SK-N-MC (cell line): ENCODE data around the gene SPINT3.
"Not testable (repeated sequence)": the region's sequence is repeated elsewhere in the genome, so short reads cannot be mapped to it uniquely, and the experiment has no call there.

ENCODE experiments used
- DNase-seq: peaks from one replicate; pipeline ENCODE4 v3.0.0-alpha.2; 2011; ENCODE audit warnings: low read depth, low spot score
- H3K27ac ChIP-seq: fragments of 200-600 bp; sonication (generic); 2 replicates; pipeline ENCODE4 v1.5.1; 2016; ENCODE audit warnings: mixed run types
- H3K36me3 ChIP-seq: fragments of 200-600 bp; sonication (generic); 2 replicates; pipeline ENCODE4 v1.6.1; 2017; ENCODE audit warnings: antibody characterized with exemption, low read length, mixed read lengths; ENCODE audit not compliant: insufficient read depth
- H3K4me3 ChIP-seq: fragments of 200-600 bp; sonication (generic); 2 replicates; pipeline ENCODE4 v1.5.1; 2016
- H3K9ac ChIP-seq: fragments of 200-600 bp; sonication (generic); 2 replicates; pipeline ENCODE4 v1.8.0; 2017; ENCODE audit warnings: mixed run types, mixed read lengths; ENCODE audit not compliant: insufficient read length
- H3K9me3 ChIP-seq: fragments of 200-600 bp; sonication (generic); 2 replicates; pipeline ENCODE4 v1.6.1; 2017; ENCODE audit warnings: low read depth, mild to moderate bottlenecking, antibody characterized with exemption, low read length, moderate library complexity, mixed read lengths
- EZH2 ChIP-seq: fragments of 200-600 bp; sonication (generic); IDR thresholded peaks from one replicate; pipeline ENCODE4 v1.6.1; 2017; ENCODE audit warnings: antibody characterized with exemption
- FOXP2 ChIP-seq: optimal IDR thresholded peaks from 2 replicates; pipeline ENCODE3; 2011; ENCODE audit warnings: mild to moderate bottlenecking, moderate library complexity; ENCODE audit not compliant: insufficient read depth; ENCODE audit errors: extremely low read length, control extremely low read depth
- POLR2AphosphoS5 ChIP-seq: IDR thresholded peaks from 2 replicates; pipeline ENCODE4 v1.6.1; 2012; ENCODE audit warnings: mild to moderate bottlenecking, low read depth, low read length, borderline replicate concordance

Gene SPINT3

DNA sequence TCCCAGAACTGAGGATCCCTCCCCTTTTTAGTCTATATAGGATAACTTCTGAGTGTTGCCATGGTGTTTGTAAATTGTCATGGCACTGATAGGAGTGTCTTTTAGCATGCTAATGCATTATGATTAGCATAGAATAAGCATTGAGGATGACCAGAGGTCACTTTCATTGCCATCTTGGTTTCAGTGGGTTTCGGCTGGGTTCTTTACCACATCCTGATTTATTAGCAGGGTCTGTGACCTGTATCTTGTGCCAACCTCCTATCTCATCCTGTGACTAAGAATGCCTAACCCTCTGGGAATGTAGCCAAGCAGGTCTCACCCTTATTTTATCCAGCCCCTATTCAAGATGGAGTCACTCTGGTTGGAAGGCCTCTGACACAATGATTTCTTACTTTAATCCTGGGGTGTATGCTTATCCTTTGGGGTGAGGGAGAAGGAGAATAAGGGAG, 26.3 kb downstream of the SPINT3 start:
- no peak overlapping the region for H3K9ac ChIP-seq
- no peaks in the 10 kb centered on the region for H3K9me3 ChIP-seq
- DNase-seq, result no peak
- H3K36me3 ChIP-seq, result no peaks in the 10 kb centered on the region
- TF ChIP-seq EZH2, result no peak
- TF ChIP-seq FOXP2, result no peak
- no peak for TF ChIP-seq POLR2AphosphoS5
- no peak overlapping the region for H3K27ac ChIP-seq
- no peak overlapping the region for H3K4me3 ChIP-seq

GRCh38 chr20:45487231-45487635, 28.2 kb downstream of the SPINT3 start:
- Histone ChIP-seq H3K9ac (no peak overlapping the region), H3K36me3 (no peaks in the 10 kb centered on the region), H3K27ac (no peak overlapping the region), H3K9me3 (no peaks in the 10 kb centered on the region), H3K4me3 (no peak overlapping the region)
- TF ChIP-seq EZH2, result no peak
- DNase-seq, result no peak

DNA sequence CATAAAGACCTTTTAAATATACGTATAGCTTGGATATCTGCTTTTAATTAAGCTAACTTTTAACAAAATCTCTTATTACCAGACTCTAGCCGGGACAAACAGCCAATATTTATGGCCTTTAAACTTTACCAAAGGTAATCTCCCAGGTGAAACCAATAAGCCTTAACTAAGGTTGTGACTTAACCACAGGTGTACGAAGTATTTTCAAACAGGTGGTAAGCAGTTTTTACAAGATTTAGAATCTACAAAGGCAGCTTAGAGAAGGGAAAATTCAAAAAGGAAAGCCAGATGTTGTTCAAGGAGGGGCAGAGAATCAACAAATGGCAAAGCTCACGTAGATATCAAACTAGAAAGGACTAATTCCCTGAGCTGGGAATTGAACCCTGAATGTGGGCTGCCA, 30.0 kb downstream of the SPINT3 start:
- H3K9ac ChIP-seq, result no peak overlapping the region

GRCh38 chr20:45484676-45485075, 30.7 kb downstream of the SPINT3 start:
- Histone ChIP-seq H3K9ac (no peak overlapping the region), H3K9me3 (no peaks in the 10 kb centered on the region), H3K36me3 (no peaks in the 10 kb centered on the region), H3K27ac (no peak overlapping the region), H3K4me3 (no peak overlapping the region)
- TF ChIP-seq POLR2AphosphoS5 (no peak), EZH2 (no peak), FOXP2 (no peak)
- DNase-seq, result no peak

More for the DNA sequence above, 30.0 kb downstream of the SPINT3 start:
- Histone ChIP-seq H3K4me3 (no peak overlapping the region), H3K36me3 (no peaks in the 10 kb centered on the region), H3K9me3 (no peaks in the 10 kb centered on the region), H3K27ac (no peak overlapping the region)
- no peak for DNase-seq
- TF ChIP-seq POLR2AphosphoS5, result no peak
- TF ChIP-seq FOXP2, result no peak
- no peak for TF ChIP-seq EZH2

DNA sequence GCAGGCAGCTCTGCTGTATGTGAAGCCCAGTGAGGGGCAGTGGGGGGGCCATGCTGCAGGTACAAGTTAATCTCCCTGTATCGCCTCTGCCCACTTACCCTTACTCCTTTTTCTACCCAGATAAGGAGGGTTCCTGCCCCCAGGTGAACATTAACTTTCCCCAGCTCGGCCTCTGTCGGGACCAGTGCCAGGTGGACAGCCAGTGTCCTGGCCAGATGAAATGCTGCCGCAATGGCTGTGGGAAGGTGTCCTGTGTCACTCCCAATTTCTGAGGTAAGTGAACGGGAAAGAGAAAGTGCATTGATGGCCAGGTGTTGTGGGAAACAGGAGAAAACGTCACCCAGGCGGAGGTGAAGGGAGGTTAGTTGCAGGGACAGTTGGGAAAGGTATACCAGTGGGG, 35.6 kb downstream of the SPINT3 start:
- Histone ChIP-seq H3K9me3 (no peaks in the 10 kb centered on the region), H3K36me3 (no peaks in the 10 kb centered on the region), H3K27ac (no peak overlapping the region), H3K4me3 (no peak overlapping the region), H3K9ac (no peak overlapping the region)
- DNase-seq, result no peak
- TF ChIP-seq FOXP2 (no peak), EZH2 (no peak), POLR2AphosphoS5 (no peak)

GRCh38 chr20:45477530-45478148, 37.8 kb downstream of the SPINT3 start:
- not testable (repeated sequence) for H3K27ac ChIP-seq, H3K36me3 ChIP-seq, H3K4me3 ChIP-seq, H3K9ac ChIP-seq, H3K9me3 ChIP-seq, DNase-seq

DNA sequence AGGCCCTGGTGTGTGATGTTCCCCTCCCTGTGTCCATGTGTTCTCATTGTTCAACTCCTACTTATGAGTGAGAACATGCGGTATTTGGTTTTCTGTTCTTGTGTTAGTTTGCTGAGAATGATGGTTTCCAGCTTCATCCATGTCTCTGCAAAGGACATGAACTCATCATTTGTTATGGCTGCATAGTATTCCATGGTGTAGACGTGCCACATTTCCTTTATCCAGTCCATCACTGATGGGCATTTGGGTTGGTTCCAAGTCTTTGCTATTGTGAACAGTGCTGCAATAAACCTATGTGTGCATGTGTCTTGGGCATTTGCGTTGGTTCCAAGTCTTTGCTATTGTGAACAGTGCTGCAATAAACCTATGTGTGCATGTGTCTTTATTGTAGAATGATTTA, 43.1 kb downstream of the SPINT3 start:
- not testable (repeated sequence) for H3K27ac ChIP-seq, H3K36me3 ChIP-seq, H3K4me3 ChIP-seq, H3K9me3 ChIP-seq, H3K9ac ChIP-seq, DNase-seq

DNA sequence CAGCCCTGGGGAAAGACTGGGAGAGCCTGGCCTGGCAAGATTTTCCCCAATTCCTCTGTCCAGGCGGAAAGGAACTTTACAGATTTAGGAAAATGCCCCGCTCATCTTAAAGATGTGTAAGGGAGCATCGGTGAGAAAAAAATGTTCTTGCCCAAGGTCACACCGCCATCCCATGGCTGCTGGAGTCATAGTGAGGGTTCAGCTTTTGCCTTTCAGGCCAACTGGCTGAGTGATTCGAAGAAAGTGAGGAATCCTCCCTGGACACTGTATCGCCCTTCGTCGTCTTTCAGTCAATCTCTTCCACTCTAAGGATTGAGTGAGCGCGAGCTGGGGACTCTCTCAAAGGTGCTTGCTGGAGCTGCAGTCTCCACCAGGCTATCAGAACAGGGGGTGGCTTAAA, 44.5 kb downstream of the SPINT3 start:
- H3K36me3 ChIP-seq, result no peaks in the 10 kb centered on the region
- no peak for DNase-seq
- H3K9ac ChIP-seq, result no peak overlapping the region
- H3K27ac ChIP-seq, result no peak overlapping the region
- H3K9me3 ChIP-seq, result no peaks in the 10 kb centered on the region
- TF ChIP-seq EZH2 (no peak), POLR2AphosphoS5 (no peak), FOXP2 (no peak)
- H3K4me3 ChIP-seq, result peak overlapping the region; percentile 54; the same call in 1 of the 2 replicates

DNA sequence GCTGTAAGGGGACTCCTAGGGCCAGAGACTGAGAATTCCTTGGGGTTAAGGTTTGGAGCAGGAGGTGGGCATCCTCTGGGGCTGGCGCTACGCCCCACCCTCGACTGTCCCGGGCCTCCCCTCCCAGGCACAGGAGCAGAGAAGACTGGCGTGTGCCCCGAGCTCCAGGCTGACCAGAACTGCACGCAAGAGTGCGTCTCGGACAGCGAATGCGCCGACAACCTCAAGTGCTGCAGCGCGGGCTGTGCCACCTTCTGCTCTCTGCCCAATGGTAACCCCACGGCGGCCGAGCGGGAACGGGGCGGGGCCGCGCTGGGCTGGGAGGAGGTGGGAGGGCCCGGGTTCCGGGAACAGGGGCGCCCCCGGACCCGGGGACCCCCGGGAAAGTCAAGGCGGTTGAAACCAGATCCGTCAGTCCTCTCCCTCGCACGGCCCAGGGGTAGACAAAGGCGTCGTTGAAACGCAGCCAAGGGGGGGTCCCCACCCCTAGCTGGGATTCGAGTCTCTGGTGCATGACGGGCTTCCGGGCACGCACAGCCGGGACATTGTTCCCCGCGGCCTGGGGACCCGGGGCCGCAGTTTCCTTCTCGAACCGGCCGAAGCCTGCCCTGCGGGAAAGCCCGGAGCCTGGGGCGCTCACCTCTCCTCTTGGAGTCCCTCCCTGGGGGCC, 45.0 kb downstream of the SPINT3 start:
- H3K36me3 ChIP-seq, result no peaks in the 10 kb centered on the region
- H3K9ac ChIP-seq, result no peak overlapping the region
- H3K9me3 ChIP-seq, result no peaks in the 10 kb centered on the region
- peak overlapping the region; percentile 54; the same call in 1 of the 2 replicates for H3K4me3 ChIP-seq
- no peak overlapping the region for H3K27ac ChIP-seq
- DNase-seq, result no peak
- TF ChIP-seq EZH2 (no peak), POLR2AphosphoS5 (no peak), FOXP2 (no peak)
